CD1c-positive myeloid dendritic cell (primary cell): ENCODE results near the gene AQP5.

Experiments
- DNase-seq: peaks from one replicate; pipeline ENCODE4 v3.0.0-alpha.2; 2016; ENCODE audit errors: extremely low spot score

AQP5 gene

GRCh38 chr12:49961111-49961922, at the start of gene AQP5:
AQP5 (plus strand) TSS chr12:49961872; CDS start chr12:49962018, 146 bp downstream.
- peak; percentile 18 for DNase-seq

- no peak for DNase-seq
These were observed 49.1 kb upstream of the AQP5 start for GRCh38 chr12:49912345-49913255.

GRCh38 chr12:49916129-49916919, 45.3 kb upstream of the AQP5 start:
- DNase-seq, result no peak

- no peak for DNase-seq
These were observed 44.4 kb upstream of the AQP5 start for GRCh38 chr12:49917166-49917787.

GRCh38 chr12:49917788-49918173, 43.9 kb upstream of the AQP5 start:
- no peak for DNase-seq

- DNase-seq, result peak; percentile 39
These were observed 41.3 kb upstream of the AQP5 start for GRCh38 chr12:49920241-49920914.

- DNase-seq, result no peak
These were observed 40.8 kb upstream of the AQP5 start for GRCh38 chr12:49920915-49921286.

- DNase-seq, result no peak
These were observed 40.4 kb upstream of the AQP5 start for GRCh38 chr12:49921299-49921698.

GRCh38 chr12:49921936-49922335, 39.7 kb upstream of the AQP5 start:
- no peak for DNase-seq

GRCh38 chr12:49922349-49923034, 39.2 kb upstream of the AQP5 start:
- no peak for DNase-seq

- no peak for DNase-seq
These were observed 38.5 kb upstream of the AQP5 start for GRCh38 chr12:49923035-49923644.

GRCh38 chr12:49923880-49924556, 37.7 kb upstream of the AQP5 start:
- no peak for DNase-seq

- DNase-seq, result no peak
These were observed 36.9 kb upstream of the AQP5 start for GRCh38 chr12:49924628-49925246.

GRCh38 chr12:49925433-49926204, 36.1 kb upstream of the AQP5 start:
- peak; percentile 76 for DNase-seq

- DNase-seq, result no peak
These were observed 33.2 kb upstream of the AQP5 start for GRCh38 chr12:49928471-49928870.

- DNase-seq, result no peak
These were observed 32.1 kb upstream of the AQP5 start for GRCh38 chr12:49929581-49929980.

- peak; percentile 61 for DNase-seq
These were observed 31.0 kb upstream of the AQP5 start for GRCh38 chr12:49930515-49931288.
